Caco-2 (cell line): ENCODE data around the gene EPHA2. TPM values are rescaled to one million over a fixed set of nuclear protein-coding genes. Genes with fewer than 3 reads are reported as not detected.
A peak's percentile ranks its signal among the peaks of the same experiment; 100 is the strongest.
"Not testable (repeated sequence)": the region's sequence is repeated elsewhere in the genome, so short reads cannot be mapped to it uniquely, and the experiment has no call there.

Experiments
- BruUV-seq: library from RNA; stranded (reverse); fragments of 400-500 nt; replicated peaks from 2 replicates; lab custom pipeline; 2021; lab: Mats Ljungman, UMichigan
- CTCF ChIA-PET: fragments of 300-600 bp; sonication (Branson Sonifier 250); formaldehyde crosslinking; loops from one replicate; lab custom pipeline; 2022; ENCODE audit warnings: antibody characterized with exemption; lab: Charles Lee
- POLR2A ChIA-PET: fragments of 300-600 bp; sonication (Branson Sonifier 250); formaldehyde crosslinking; loops from one replicate; lab custom pipeline; 2022; ENCODE audit warnings: antibody characterized with exemption; lab: Charles Lee
- DNase-seq, 2 experiments: peaks; one replicate each; pipeline versions ENCODE4 v3.0.0 to v3.0.0-alpha.2; 2020 to 2022
- H3K27me3 ChIP-seq: replicated peaks from 2 replicates; pipeline ENCODE4 v1.6.0; 2011; ENCODE audit warnings: low read length; ENCODE audit not compliant: control insufficient read depth, insufficient read depth
- H3K36me3 ChIP-seq: 2 replicates; pipeline ENCODE4 v1.5.1; 2011; ENCODE audit warnings: low read length; ENCODE audit not compliant: control insufficient read depth, insufficient read depth
- H3K4me1 ChIP-seq: fragments of 250-450 bp; sonication (Bioruptor Pico); 2 replicates; pipeline ENCODE4 v1.5.1; 2020; ENCODE audit warnings: mild to moderate bottlenecking
- H3K4me3 ChIP-seq: 2 replicates; pipeline ENCODE4 v1.5.1; 2011; ENCODE audit warnings: low read depth, mild to moderate bottlenecking, control low read depth, low read length
- H3K9me3 ChIP-seq: fragments of 250-450 bp; sonication (Bioruptor Pico); 2 replicates; pipeline ENCODE4 v1.5.1; 2020; ENCODE audit warnings: mild to moderate bottlenecking, moderate library complexity
- H3K27ac Mint-ChIP-seq: one replicate; pipeline ENCODE4 v1.8.0; 2022; ENCODE audit warnings: mixed read lengths; ENCODE audit not compliant: unreplicated experiment
- H3K27me3 Mint-ChIP-seq: one replicate; pipeline ENCODE4 v1.8.0; 2022; ENCODE audit warnings: mixed read lengths; ENCODE audit not compliant: insufficient read depth, unreplicated experiment
- H3K36me3 Mint-ChIP-seq: one replicate; pipeline ENCODE4 v1.8.0; 2022; ENCODE audit warnings: mild to moderate bottlenecking, mixed read lengths; ENCODE audit not compliant: insufficient read depth, unreplicated experiment
- H3K4me1 Mint-ChIP-seq: one replicate; pipeline ENCODE4 v1.8.0; 2022; ENCODE audit warnings: low read depth, mixed read lengths; ENCODE audit not compliant: unreplicated experiment
- H3K4me3 Mint-ChIP-seq: one replicate; pipeline ENCODE4 v1.8.0; 2022; ENCODE audit warnings: mild to moderate bottlenecking, moderate library complexity, mixed read lengths; ENCODE audit not compliant: unreplicated experiment
- H3K9me3 Mint-ChIP-seq: one replicate; pipeline ENCODE4 v1.8.0; 2022; ENCODE audit warnings: mixed read lengths; ENCODE audit not compliant: unreplicated experiment
- intact Hi-C: fragments of 100-400 bp; cut with micrococcal nuclease; formaldehyde crosslinking; loops from one replicate; pipeline ENCODE4 v1.10.0; 2022; ENCODE audit not compliant: unreplicated experiment
- total RNA-seq: library from RNA; stranded (reverse); gene quantifications from 2 replicates; pipeline ENCODE4 v1.2.3, GENCODE V29; 2022
- TF ChIP-seq, protein P1 (sequence below), 2 experiments: fragments of 200-600 bp in 1 of 2; IDR thresholded peaks; 1 replicate in 1 of 2; 2 replicates in 1 of 2; pipeline versions ENCODE4 v1.5.1 to v1.8.0; 2011 to 2022; ENCODE audit warnings: antibody characterized with exemption in 1 of 2, control low read depth in 1 of 2, inconsistent platforms in 1 of 2, low read depth in 1 of 2, low read length in 1 of 2, mild to moderate bottlenecking in 1 of 2, moderate library complexity in 1 of 2; ENCODE audit not compliant: insufficient read depth in 1 of 2, severe bottlenecking in 1 of 2, unreplicated experiment in 1 of 2

EPHA2 gene
- total RNA-seq, 1 experiment from 2014 or later = 31.2 TPM

DNA sequence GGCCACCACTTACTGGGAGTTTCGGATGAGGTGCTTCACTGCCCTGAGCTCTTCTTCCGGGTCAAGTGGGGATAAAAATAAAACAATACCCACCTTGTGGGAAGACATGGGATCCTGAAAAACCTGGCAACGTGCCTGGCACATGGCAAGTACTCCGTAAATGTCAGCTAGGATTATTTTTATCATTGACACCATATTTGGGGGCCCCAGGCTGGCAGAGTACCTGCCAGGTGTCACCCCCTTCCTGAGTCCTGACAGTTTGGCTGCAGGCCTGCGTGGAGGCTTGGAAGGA, 9.2 kb upstream of the EPHA2 start:
- Mint-ChIP-seq H3K27ac (peak overlapping the region; percentile 63), H3K4me1 (peaks cover 26% of the 10 kb centered on the region), H3K36me3 (peaks cover 11% of the 10 kb centered on the region), H3K4me3 (no peak overlapping the region), H3K9me3 (no peaks in the 10 kb centered on the region), H3K27me3 (no peaks in the 10 kb centered on the region)
- TF ChIP-seq, protein P1, sequence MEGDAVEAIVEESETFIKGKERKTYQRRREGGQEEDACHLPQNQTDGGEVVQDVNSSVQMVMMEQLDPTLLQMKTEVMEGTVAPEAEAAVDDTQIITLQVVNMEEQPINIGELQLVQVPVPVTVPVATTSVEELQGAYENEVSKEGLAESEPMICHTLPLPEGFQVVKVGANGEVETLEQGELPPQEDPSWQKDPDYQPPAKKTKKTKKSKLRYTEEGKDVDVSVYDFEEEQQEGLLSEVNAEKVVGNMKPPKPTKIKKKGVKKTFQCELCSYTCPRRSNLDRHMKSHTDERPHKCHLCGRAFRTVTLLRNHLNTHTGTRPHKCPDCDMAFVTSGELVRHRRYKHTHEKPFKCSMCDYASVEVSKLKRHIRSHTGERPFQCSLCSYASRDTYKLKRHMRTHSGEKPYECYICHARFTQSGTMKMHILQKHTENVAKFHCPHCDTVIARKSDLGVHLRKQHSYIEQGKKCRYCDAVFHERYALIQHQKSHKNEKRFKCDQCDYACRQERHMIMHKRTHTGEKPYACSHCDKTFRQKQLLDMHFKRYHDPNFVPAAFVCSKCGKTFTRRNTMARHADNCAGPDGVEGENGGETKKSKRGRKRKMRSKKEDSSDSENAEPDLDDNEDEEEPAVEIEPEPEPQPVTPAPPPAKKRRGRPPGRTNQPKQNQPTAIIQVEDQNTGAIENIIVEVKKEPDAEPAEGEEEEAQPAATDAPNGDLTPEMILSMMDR (IDR thresholded peaks at IDR 0.05; ENCODE audit: insufficient read depth in 1 of 2, low read depth in 1 of 2, low read length in 1 of 2, severe bottlenecking in 1 of 2, unreplicated experiment in 1 of 2) = no peak
- BruUV-seq = no TSS peak
- H3K4me3 ChIP-seq = no peak overlapping the region
- intact Hi-C loops = no loop called here
- H3K36me3 ChIP-seq = no peaks in the 10 kb centered on the region
- peaks cover 12% of the 10 kb centered on the region; the same call in 1 of the 2 replicates for H3K4me1 ChIP-seq
- no peak for DNase-seq
- no peaks in the 10 kb centered on the region for H3K27me3 ChIP-seq
- no peaks in the 10 kb centered on the region for H3K9me3 ChIP-seq
- CTCF ChIA-PET = interaction anchor here (0.6 kb wide), 1 partner anchor 7 kb away, joined by 9 read pairs; no protein-coding TSS in a partner anchor
- POLR2A ChIA-PET = interaction anchor here (1.0 to 1.7 kb wide), 2 partner anchors 8 to 11 kb away, joined by 3 to 4 read pairs; no protein-coding TSS in a partner anchor

DNA sequence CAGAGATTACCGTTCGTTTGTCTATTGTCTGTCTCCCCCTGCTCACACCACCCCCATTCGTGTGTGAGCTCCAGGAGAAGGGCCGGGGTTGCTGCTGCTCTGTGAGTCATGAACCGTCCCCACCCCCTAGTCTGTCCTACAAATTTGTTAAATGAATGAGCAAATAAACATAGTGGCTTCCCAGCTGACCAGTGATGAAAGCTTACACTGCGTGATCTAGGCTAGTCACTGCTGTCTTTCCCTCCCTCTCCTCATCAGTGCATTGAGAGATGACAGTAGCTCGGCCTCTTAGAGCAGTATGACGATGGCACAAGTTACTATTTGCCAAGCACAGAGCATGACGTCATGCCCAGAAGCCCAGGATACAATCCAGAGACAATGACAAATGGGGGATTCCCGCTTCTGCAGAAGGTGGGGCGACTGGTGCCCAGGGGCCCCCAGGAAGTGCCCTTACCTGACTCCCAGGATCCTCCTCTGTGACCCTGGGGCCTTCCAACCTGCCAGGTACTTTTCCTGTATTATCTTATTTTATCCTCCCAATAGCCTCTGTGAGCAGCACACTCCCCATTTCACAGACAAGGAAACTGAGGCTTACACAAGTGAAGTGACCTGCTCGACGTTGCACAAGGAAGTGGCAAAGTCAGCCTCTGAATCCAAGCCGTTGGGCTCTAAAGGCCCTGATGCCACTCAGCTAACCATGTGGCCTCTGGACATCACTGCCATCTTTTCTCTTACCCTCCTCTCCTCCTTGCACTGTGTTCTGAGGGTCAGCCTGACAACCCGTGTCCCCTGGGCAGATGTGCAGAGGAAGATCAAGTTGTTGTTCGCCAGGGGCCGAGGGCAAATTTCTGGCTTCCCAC, 8.6 kb upstream of the EPHA2 start:
- H3K36me3 ChIP-seq = no peaks in the 10 kb centered on the region
- intact Hi-C loops = no loop called here
- no peaks in the 10 kb centered on the region for H3K9me3 ChIP-seq
- POLR2A ChIA-PET = interaction anchor here (0.6 to 1.7 kb wide), 3 partner anchors 10 to 177 kb away, joined by 4 to 8 read pairs (median 4); no protein-coding TSS in a partner anchor
- peak in 1 of 2 experiments; percentile 50 for DNase-seq
- TF ChIP-seq, protein P1 (IDR thresholded peaks at IDR 0.05; ENCODE audit: insufficient read depth in 1 of 2, low read depth in 1 of 2, low read length in 1 of 2, severe bottlenecking in 1 of 2, unreplicated experiment in 1 of 2) = no peak
- H3K9me3 Mint-ChIP-seq = no peaks in the 10 kb centered on the region
- peaks cover 26% of the 10 kb centered on the region for H3K4me1 Mint-ChIP-seq
- H3K4me3 ChIP-seq = no peak overlapping the region
- no peaks in the 10 kb centered on the region for H3K27me3 ChIP-seq
- CTCF ChIA-PET = interaction anchor here (0.6 to 1.1 kb wide), 2 partner anchors 8 to 10 kb away, joined by 3 to 9 read pairs; no protein-coding TSS in a partner anchor
- peaks cover 11% of the 10 kb centered on the region for H3K36me3 Mint-ChIP-seq
- no peaks in the 10 kb centered on the region for H3K27me3 Mint-ChIP-seq
- peak overlapping the region; percentile 63 for H3K27ac Mint-ChIP-seq
- BruUV-seq = no TSS peak
- no peak overlapping the region for H3K4me3 Mint-ChIP-seq
- H3K4me1 ChIP-seq = peaks cover 12% of the 10 kb centered on the region; the same call in 1 of the 2 replicates

DNA sequence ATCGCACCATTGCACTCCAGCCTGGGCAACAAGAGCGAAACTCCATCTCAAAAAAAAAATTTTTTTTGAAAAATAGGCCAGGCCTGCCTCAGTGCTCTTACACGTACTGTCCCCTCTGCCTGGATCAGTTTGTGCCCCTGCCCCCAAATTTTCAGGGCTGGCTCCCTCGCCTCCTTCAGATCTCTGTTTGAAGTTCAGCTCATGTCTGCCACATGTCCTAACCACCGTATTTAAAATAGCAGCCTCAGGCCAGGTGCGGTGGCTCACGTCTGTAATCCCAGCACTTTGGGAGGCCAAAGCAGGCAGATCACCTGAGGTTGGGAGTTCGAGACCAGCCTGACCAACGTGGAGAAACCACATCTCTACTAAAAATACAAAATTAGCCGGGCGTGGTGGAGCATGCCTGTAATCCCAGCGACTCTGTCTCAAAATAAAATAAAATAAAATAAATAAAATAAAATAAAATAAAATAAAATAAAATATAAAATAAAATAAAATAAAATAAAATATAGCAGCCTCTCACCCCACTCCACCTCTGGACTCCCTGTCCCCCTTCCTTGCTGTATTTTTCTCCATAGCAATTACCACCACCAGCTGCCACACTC, 7.8 kb upstream of the EPHA2 start:
- H3K4me1 Mint-ChIP-seq = peaks cover 26% of the 10 kb centered on the region
- H3K27ac Mint-ChIP-seq = peak overlapping the region; percentile 8
- ChIA-PET POLR2A (interaction anchor here (0.6 to 1.7 kb wide), 4 partner anchors 9 to 177 kb away, joined by 4 to 8 read pairs (median 4); no protein-coding TSS in a partner anchor), CTCF (interaction anchor here (1.1 kb wide), 1 partner anchor 9 kb away, joined by 3 read pairs; no protein-coding TSS in a partner anchor)
- H3K4me3 Mint-ChIP-seq, H3K9me3 ChIP-seq, H3K9me3 Mint-ChIP-seq, DNase-seq, H3K4me3 ChIP-seq, H3K36me3 ChIP-seq, H3K27me3 ChIP-seq, H3K27me3 Mint-ChIP-seq, intact Hi-C loops, BruUV-seq: not testable (repeated sequence)
- peaks cover 11% of the 10 kb centered on the region for H3K36me3 Mint-ChIP-seq
- H3K4me1 ChIP-seq = peaks cover 12% of the 10 kb centered on the region; the same call in 1 of the 2 replicates
